ENCODE data around the gene CLDN22.

Gene CLDN22

DNA sequence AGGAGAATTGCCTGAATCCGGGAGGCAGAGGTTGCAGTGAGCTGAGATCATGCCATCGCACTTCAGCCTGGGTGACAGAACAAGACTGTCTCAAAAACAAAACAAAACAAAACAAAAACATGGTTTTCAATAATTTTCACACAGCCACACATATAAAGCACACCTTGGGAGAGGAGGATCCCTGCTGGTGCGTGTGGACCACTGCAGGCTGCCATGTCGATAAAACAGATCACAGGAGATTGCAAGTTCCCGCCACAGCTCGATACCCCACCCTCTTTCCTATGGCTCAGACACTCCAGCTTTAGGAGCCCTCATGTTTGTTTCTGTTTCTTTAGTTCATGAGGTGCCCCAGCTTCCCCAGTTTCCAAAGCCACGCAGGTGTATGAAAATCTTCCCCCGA is 33.5 kb upstream of the CLDN22 start:
- H2AFZ ChIP-seq (ENCODE audit: low read depth, low read length) = no peak overlapping the region
- H3K4me2 ChIP-seq (ENCODE audit: insufficient read depth, low read length) = no peak overlapping the region
- H3K27ac ChIP-seq (ENCODE audit: low read length) = no peak overlapping the region
- TF ChIP-seq, protein P1, sequence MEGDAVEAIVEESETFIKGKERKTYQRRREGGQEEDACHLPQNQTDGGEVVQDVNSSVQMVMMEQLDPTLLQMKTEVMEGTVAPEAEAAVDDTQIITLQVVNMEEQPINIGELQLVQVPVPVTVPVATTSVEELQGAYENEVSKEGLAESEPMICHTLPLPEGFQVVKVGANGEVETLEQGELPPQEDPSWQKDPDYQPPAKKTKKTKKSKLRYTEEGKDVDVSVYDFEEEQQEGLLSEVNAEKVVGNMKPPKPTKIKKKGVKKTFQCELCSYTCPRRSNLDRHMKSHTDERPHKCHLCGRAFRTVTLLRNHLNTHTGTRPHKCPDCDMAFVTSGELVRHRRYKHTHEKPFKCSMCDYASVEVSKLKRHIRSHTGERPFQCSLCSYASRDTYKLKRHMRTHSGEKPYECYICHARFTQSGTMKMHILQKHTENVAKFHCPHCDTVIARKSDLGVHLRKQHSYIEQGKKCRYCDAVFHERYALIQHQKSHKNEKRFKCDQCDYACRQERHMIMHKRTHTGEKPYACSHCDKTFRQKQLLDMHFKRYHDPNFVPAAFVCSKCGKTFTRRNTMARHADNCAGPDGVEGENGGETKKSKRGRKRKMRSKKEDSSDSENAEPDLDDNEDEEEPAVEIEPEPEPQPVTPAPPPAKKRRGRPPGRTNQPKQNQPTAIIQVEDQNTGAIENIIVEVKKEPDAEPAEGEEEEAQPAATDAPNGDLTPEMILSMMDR (IDR thresholded peaks at IDR 0.05; ENCODE audit: borderline replicate concordance, extremely low read depth, low read length, poor library complexity, severe bottlenecking) = no peak
- TF ChIP-seq EZH2 (IDR thresholded peaks at IDR 0.05; ENCODE audit: borderline replicate concordance, low read depth, low read length, severe bottlenecking) = no peak
- no peak overlapping the region for H3K4me3 ChIP-seq (ENCODE audit: low read depth in 1 of 2, low read length in 2 of 2)
- no peak for ATAC-seq (ENCODE audit: insufficient read depth, low read depth)
- H3K9me3 ChIP-seq (ENCODE audit: insufficient read depth, low read length, severe bottlenecking) = no peaks in the 10 kb centered on the region
- no peaks in the 10 kb centered on the region for H4K20me1 ChIP-seq (ENCODE audit: insufficient read depth, low read length)
- DNase-seq = no peak
- H3K9ac ChIP-seq (ENCODE audit: low read depth, low read length) = no peak overlapping the region
- H3K79me2 ChIP-seq (ENCODE audit: insufficient read depth, low read length) = no peaks in the 10 kb centered on the region
- H3K27me3 ChIP-seq (ENCODE audit: insufficient read depth, low read length, poor library complexity) = no peaks in the 10 kb centered on the region
- H3K36me3 ChIP-seq (ENCODE audit: insufficient read depth, low read length) = no peaks in the 10 kb centered on the region
- H3K4me1 ChIP-seq (ENCODE audit: insufficient read depth, low read length) = no peaks in the 10 kb centered on the region

DNA sequence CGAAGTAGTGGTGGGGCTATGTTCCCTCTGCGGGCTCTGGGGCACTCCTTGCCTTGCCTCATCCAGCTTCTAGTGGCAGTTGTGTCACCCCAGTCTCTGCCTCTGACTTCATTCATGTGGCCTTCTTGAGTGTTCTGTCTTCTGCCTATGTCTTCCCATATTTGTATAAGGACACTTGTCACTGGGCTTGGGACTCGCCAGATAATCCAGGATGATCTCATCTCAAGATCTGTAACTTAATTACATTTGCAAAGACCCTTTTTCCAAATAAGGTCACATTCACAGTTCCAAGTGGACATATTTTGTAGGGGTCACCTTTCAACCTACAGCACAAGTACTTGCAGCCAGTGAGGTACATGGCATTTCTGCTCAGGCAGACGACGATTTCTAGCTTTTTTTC is 32.5 kb upstream of the CLDN22 start:
- no peaks in the 10 kb centered on the region for H3K9me3 ChIP-seq (ENCODE audit: insufficient read depth, low read length, severe bottlenecking)
- no peak overlapping the region for H3K4me3 ChIP-seq (ENCODE audit: low read depth in 1 of 2, low read length in 2 of 2)
- H4K20me1 ChIP-seq (ENCODE audit: insufficient read depth, low read length) = no peaks in the 10 kb centered on the region
- ATAC-seq (ENCODE audit: insufficient read depth, low read depth) (no peak), DNase-seq (no peak)
- H3K27me3 ChIP-seq (ENCODE audit: insufficient read depth, low read length, poor library complexity) = no peaks in the 10 kb centered on the region
- TF ChIP-seq EZH2 (IDR thresholded peaks at IDR 0.05; ENCODE audit: borderline replicate concordance, low read depth, low read length, severe bottlenecking) = no peak
- TF ChIP-seq, protein P1 (IDR thresholded peaks at IDR 0.05; ENCODE audit: borderline replicate concordance, extremely low read depth, low read length, poor library complexity, severe bottlenecking) = no peak
- no peak overlapping the region for H3K27ac ChIP-seq (ENCODE audit: low read length)
- H3K9ac ChIP-seq (ENCODE audit: low read depth, low read length) = no peak overlapping the region
- H3K36me3 ChIP-seq (ENCODE audit: insufficient read depth, low read length) = no peaks in the 10 kb centered on the region
- H2AFZ ChIP-seq (ENCODE audit: low read depth, low read length) = no peak overlapping the region
- H3K79me2 ChIP-seq (ENCODE audit: insufficient read depth, low read length) = no peaks in the 10 kb centered on the region
- H3K4me1 ChIP-seq (ENCODE audit: insufficient read depth, low read length) = no peaks in the 10 kb centered on the region
- H3K4me2 ChIP-seq (ENCODE audit: insufficient read depth, low read length) = no peak overlapping the region

DNA sequence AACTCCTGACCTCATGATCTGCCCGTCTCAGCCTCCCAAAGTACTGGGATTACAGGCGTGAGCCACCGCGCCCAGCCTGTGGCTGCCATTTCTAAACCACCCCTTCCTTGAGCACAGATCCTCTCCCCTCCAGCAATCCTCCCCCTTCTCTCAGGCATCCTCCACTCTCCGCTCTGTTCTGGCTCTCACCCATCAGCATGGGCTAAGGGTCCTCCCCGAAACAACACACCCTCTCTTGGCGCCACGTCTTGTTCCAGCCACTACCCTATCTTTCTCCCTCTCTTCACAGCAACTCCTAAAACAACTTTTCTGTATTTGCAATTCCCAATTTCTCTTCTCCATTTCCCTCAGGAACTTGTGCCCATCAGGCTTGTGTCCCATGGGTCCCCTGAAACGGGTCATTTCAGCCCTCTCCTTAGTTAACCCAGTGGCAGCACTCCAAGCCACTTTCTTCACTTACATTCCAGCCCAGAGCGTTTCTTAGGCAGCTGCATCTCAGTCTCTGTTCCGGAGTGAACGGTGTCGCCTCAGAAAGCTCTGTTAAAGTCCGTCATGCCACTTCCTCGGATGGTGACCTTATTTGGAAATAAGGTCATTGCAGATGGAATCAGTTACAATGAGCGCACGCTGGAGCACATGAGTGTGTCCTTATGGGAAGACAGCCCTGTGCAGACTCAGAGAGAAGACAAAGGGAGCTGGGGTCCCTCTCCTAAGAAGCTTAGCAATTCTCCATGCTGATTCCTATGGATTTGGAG is 30.4 kb upstream of the CLDN22 start:
- H4K20me1 ChIP-seq (ENCODE audit: insufficient read depth, low read length) = no peaks in the 10 kb centered on the region
- H3K27me3 ChIP-seq (ENCODE audit: insufficient read depth, low read length, poor library complexity) = no peaks in the 10 kb centered on the region
- TF ChIP-seq EZH2 (IDR thresholded peaks at IDR 0.05; ENCODE audit: borderline replicate concordance, low read depth, low read length, severe bottlenecking) = no peak
- TF ChIP-seq, protein P1 (IDR thresholded peaks at IDR 0.05; ENCODE audit: borderline replicate concordance, extremely low read depth, low read length, poor library complexity, severe bottlenecking) = no peak
- H2AFZ ChIP-seq (ENCODE audit: low read depth, low read length) = no peak overlapping the region
- H3K27ac ChIP-seq (ENCODE audit: low read length) = no peak overlapping the region
- no peaks in the 10 kb centered on the region for H3K4me1 ChIP-seq (ENCODE audit: insufficient read depth, low read length)
- no peak overlapping the region for H3K4me2 ChIP-seq (ENCODE audit: insufficient read depth, low read length)
- no peaks in the 10 kb centered on the region for H3K79me2 ChIP-seq (ENCODE audit: insufficient read depth, low read length)
- DNase-seq (no peak), ATAC-seq (ENCODE audit: insufficient read depth, low read depth) (no peak)
- no peak overlapping the region for H3K4me3 ChIP-seq (ENCODE audit: low read depth in 1 of 2, low read length in 2 of 2)
- H3K9ac ChIP-seq (ENCODE audit: low read depth, low read length) = no peak overlapping the region
- no peaks in the 10 kb centered on the region for H3K36me3 ChIP-seq (ENCODE audit: insufficient read depth, low read length)
- no peaks in the 10 kb centered on the region for H3K9me3 ChIP-seq (ENCODE audit: insufficient read depth, low read length, severe bottlenecking)

All from DND-41 (cell line).